Right ventricle myocardium superior (tissue), 1 donor: ENCODE data around the gene ATP11A. TPM values are rescaled to one million over a fixed set of nuclear protein-coding genes. Genes with fewer than 3 reads are reported as not detected.
"Not testable (repeated sequence)": the region's sequence is repeated elsewhere in the genome, so short reads cannot be mapped to it uniquely, and the experiment has no call there.

Source experiments
- ATAC-seq: fragments of 200-7000 bp; cut with Tn5 transposase; one replicate; pipeline ENCODE4 v1.9.1; 2020; ENCODE audit warnings: mild to moderate bottlenecking; ENCODE audit not compliant: poor library complexity
- DNase-seq: peaks from one replicate; pipeline ENCODE4 v3.0.0-alpha.2; 2020
- intact Hi-C: fragments of 100-400 bp; cut with DNase I; formaldehyde crosslinking; loops from one replicate; pipeline ENCODE4 v1.11.2; 2022
- total RNA-seq: library from RNA; stranded (reverse); fragmentation: NEBNext Ultra II Directional; extraction: Animal tissue kit (Norgen Biotek cat#: 25700); gene quantifications from one replicate; pipeline ENCODE4 v1.2.1, GENCODE V29; 2021
- donor health status: DM: no; HTN: yes; CAD: no; lungs with severe emphysema.

Gene ATP11A
- total RNA-seq, 1 donor from 2014 or later = 73.6 TPM

- DNase-seq (no peak), ATAC-seq (no peak)
- intact Hi-C loops = no loop called here
Observed at GRCh38 chr13:112835796-112836195, 146.0 kb downstream of the ATP11A start.

GRCh38 chr13:112836940-112837339 lies 147.1 kb downstream of the ATP11A start:
- no peak for ATAC-seq
- intact Hi-C loops = no loop called here
- no peak for DNase-seq

GRCh38 chr13:112837371-112838037 lies 147.7 kb downstream of the ATP11A start:
- intact Hi-C loops = no loop called here
- ATAC-seq = peak; percentile 12
- no peak for DNase-seq

- intact Hi-C loops = no loop called here
- ATAC-seq (no peak), DNase-seq (no peak)
Observed at GRCh38 chr13:112838038-112838841, 148.4 kb downstream of the ATP11A start.

- intact Hi-C loops = no loop called here
- DNase-seq (no peak), ATAC-seq (no peak)
Observed at GRCh38 chr13:112838842-112839117, 148.9 kb downstream of the ATP11A start.

GRCh38 chr13:112839356-112840105 lies 149.7 kb downstream of the ATP11A start:
- no peak for DNase-seq
- ATAC-seq = no peak
- intact Hi-C loops = no loop called here

- intact Hi-C loops = no loop called here
- ATAC-seq (no peak), DNase-seq (no peak)
Observed at GRCh38 chr13:112840472-112841302, 150.8 kb downstream of the ATP11A start.

- ATAC-seq = peak; percentile 63
- intact Hi-C loops, DNase-seq: not testable (repeated sequence)
Observed at GRCh38 chr13:112841303-112842015, 151.6 kb downstream of the ATP11A start.

- DNase-seq (peak; percentile 72), ATAC-seq (peak; percentile 86)
- intact Hi-C loops = no loop called here
Observed at GRCh38 chr13:112842343-112842856, 152.6 kb downstream of the ATP11A start.

- no peak for DNase-seq
- intact Hi-C loops = no loop called here
- ATAC-seq = peak; percentile 7
Observed at GRCh38 chr13:112842931-112843391, 153.1 kb downstream of the ATP11A start.

- no peak for DNase-seq
- intact Hi-C loops = no loop called here
- no peak for ATAC-seq
Observed at GRCh38 chr13:112843392-112844111, 153.7 kb downstream of the ATP11A start.

GRCh38 chr13:112844411-112844810 lies 154.6 kb downstream of the ATP11A start:
- intact Hi-C loops = no loop called here
- DNase-seq = no peak
- no peak for ATAC-seq

- intact Hi-C loops = no loop called here
- DNase-seq (no peak), ATAC-seq (no peak)
Observed at GRCh38 chr13:112844879-112845278, 155.0 kb downstream of the ATP11A start.

- no peak for ATAC-seq
- intact Hi-C loops = no loop called here
- no peak for DNase-seq
Observed at GRCh38 chr13:112845511-112846144, 155.8 kb downstream of the ATP11A start.

- DNase-seq (no peak), ATAC-seq (no peak)
- intact Hi-C loops = no loop called here
Observed at GRCh38 chr13:112846411-112847115, 156.7 kb downstream of the ATP11A start.

GRCh38 chr13:112849500-112849899 lies 159.7 kb downstream of the ATP11A start:
- intact Hi-C loops = no loop called here
- no peak for DNase-seq
- no peak for ATAC-seq
